ENCODE data around the gene DPYSL3.

DNA sequence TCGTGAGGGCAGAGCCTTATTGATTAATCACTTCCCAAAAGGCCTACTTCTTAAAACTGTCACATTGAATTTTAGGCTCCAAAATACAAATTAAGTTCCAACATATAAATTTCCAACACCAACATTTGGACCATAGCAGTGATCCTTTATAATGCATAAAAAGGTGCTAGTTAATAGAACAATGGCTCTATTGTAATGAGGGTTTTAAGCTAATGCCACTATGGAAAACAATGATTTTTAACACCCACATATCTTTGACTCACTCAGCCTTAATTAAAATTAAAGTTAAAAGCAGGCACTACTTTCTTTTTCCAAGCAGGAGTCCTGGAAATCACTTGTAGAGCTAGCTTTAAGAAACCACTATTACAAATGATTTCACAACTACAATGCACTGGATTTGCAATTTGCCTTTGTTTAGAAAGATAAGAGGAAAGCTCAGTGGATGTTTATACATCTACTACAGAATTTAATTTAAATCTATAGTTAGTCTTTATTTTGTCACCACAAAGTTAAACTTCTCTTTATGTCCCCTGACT is 41.8 kb downstream of the DPYSL3 start:
- TF ChIP-seq ZNF384 (IDR thresholded peaks at IDR 0.05) (no peak), BHLHE40 (IDR thresholded peaks at IDR 0.05; ENCODE audit: borderline replicate concordance) (no peak), L3MBTL2 (conservative IDR thresholded peaks at IDR 0.05) (no peak), FOXA1 (IDR thresholded peaks at IDR 0.05) (no peak), NFRKB (IDR thresholded peaks at IDR 0.05) (no peak), FOXM1 (IDR thresholded peaks at IDR 0.05; ENCODE audit: borderline replicate concordance) (no peak), TARDBP (IDR thresholded peaks at IDR 0.05) (no peak), ARNT (IDR thresholded peaks at IDR 0.05) (no peak), SP1 (IDR thresholded peaks at IDR 0.05) (no peak), ELF4 (IDR thresholded peaks at IDR 0.05) (no peak), SUZ12 (IDR thresholded peaks at IDR 0.05) (no peak), CTBP1 (IDR thresholded peaks at IDR 0.05; ENCODE audit: borderline replicate concordance) (no peak), HDGF (IDR thresholded peaks at IDR 0.05; ENCODE audit: borderline replicate concordance) (no peak)
- TF ChIP-seq, protein P1, sequence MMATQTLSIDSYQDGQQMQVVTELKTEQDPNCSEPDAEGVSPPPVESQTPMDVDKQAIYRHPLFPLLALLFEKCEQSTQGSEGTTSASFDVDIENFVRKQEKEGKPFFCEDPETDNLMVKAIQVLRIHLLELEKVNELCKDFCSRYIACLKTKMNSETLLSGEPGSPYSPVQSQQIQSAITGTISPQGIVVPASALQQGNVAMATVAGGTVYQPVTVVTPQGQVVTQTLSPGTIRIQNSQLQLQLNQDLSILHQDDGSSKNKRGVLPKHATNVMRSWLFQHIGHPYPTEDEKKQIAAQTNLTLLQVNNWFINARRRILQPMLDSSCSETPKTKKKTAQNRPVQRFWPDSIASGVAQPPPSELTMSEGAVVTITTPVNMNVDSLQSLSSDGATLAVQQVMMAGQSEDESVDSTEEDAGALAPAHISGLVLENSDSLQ (IDR thresholded peaks at IDR 0.05): no peak
